ENCODE measurements around the gene CEP162. TPM values are rescaled to one million over a fixed set of nuclear protein-coding genes. Genes with fewer than 3 reads are reported as not detected.
"Not testable (repeated sequence)": the region's sequence is repeated elsewhere in the genome, so short reads cannot be mapped to it uniquely, and the experiment has no call there.

The CEP162 gene
- total RNA-seq, 2 donors from 2014 or later, result 6.3 to 9.7 TPM

DNA sequence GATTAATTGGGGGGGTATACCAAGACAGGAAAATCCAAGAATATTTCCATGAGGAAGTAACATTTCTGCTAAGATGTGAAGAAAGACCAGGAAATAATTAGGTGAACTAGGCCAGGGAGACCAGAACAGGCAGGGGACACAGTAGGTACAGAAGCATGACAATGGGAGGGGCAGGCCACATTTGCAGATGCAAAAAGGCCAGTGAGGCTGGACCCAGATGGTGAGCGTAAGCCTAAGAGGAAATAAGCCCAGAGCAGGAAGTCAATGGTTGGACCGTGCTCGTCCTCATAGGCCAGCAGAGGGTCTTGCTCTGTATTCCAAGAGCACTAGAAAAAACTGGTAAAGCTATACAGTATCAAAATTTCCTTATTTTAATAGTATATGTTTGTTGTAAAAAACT, 9.4 kb downstream of the CEP162 start:
- Histone ChIP-seq H3K27me3 (replicated peaks; ENCODE audit: insufficient read depth) (no peaks in the 10 kb centered on the region), H3K4me3 (no peak overlapping the region), H3K36me3 (peaks cover 4% of the 10 kb centered on the region), H3K27ac (no peak overlapping the region), H3K9me3 (no peaks in the 10 kb centered on the region), H3K4me1 (ENCODE audit: control insufficient read depth in 1 of 2, low read depth in 2 of 2) (no peaks in the 10 kb centered on the region)
- TF ChIP-seq, protein P1, sequence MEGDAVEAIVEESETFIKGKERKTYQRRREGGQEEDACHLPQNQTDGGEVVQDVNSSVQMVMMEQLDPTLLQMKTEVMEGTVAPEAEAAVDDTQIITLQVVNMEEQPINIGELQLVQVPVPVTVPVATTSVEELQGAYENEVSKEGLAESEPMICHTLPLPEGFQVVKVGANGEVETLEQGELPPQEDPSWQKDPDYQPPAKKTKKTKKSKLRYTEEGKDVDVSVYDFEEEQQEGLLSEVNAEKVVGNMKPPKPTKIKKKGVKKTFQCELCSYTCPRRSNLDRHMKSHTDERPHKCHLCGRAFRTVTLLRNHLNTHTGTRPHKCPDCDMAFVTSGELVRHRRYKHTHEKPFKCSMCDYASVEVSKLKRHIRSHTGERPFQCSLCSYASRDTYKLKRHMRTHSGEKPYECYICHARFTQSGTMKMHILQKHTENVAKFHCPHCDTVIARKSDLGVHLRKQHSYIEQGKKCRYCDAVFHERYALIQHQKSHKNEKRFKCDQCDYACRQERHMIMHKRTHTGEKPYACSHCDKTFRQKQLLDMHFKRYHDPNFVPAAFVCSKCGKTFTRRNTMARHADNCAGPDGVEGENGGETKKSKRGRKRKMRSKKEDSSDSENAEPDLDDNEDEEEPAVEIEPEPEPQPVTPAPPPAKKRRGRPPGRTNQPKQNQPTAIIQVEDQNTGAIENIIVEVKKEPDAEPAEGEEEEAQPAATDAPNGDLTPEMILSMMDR (IDR thresholded peaks at IDR 0.05), result no peak
- DNase-seq (ENCODE audit: low spot score) (no peak), ATAC-seq (ENCODE audit: insufficient number of reproducible peaks, low FRiP score, low read depth) (no peak)

DNA sequence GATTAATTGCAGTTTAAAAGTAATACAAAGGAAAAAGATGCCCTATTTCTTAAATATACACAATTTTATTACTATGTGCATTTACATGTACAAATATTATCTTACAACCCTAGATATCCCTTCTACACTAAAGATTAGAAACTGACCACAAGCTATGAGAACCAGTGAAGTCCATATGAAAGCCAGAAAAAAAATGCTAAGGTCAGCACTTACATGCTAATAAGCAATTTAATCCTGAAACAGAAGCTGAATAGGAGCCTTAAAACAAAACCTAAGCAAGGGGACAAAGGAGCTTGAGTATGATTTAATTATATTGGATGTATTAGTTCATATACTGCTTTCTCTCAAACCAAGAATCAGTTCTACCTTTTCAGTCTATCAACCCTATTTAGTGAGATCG, 14.2 kb downstream of the CEP162 start:
- Histone ChIP-seq H3K27me3 (replicated peaks; ENCODE audit: insufficient read depth) (no peaks in the 10 kb centered on the region), H3K36me3 (peaks cover 11% of the 10 kb centered on the region), H3K4me1 (ENCODE audit: control insufficient read depth in 1 of 2, low read depth in 2 of 2) (no peaks in the 10 kb centered on the region), H3K4me3 (no peak overlapping the region), H3K27ac (no peak overlapping the region), H3K9me3 (no peaks in the 10 kb centered on the region)
- no peak for ATAC-seq (ENCODE audit: insufficient number of reproducible peaks, low FRiP score, low read depth)
- TF ChIP-seq, protein P1 (IDR thresholded peaks at IDR 0.05), result no peak
- DNase-seq (ENCODE audit: low spot score), result no peak

DNA sequence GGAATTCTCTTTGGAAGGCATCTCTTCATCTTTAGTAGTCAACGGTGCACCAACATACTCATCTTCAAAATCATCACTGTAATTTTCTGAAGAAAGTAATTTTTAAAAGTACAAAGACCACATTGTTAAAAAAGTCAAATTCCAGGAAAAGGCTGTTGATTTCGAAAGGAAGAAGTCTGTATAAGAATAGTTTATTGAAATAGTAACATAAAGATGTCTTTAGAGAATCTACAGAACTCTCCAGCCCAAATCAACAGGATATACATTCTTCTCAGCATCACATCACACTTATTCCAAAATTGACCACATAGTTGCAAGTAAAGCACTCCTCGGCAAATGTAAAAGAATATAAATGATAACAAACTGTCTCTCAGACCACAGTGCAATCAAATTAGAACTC, 23.4 kb downstream of the CEP162 start:
- ATAC-seq (ENCODE audit: insufficient number of reproducible peaks, low FRiP score, low read depth), result no peak

DNA sequence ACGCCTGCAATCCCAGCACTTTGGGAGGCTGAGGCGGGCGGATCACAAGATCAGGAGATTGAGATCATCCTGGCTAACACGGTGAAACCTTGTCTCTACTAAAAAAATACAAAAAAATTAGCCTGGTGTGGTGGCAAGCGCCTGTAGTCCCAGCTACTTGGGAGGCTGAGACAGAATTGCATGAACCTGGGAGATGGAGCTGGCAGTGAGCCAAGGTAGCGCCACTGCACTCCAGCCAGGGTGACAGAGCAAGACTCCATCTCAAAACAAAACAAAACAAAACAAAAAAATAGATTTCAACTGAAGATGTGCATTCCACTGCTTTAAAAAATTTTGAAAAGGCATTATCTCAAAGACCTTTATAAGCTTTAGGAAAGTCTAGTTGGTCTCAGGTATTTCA, 27.5 kb downstream of the CEP162 start:
- H3K4me1 ChIP-seq (ENCODE audit: control insufficient read depth in 1 of 2, low read depth in 2 of 2), result peaks cover 12 to 16% of the 10 kb centered on the region in 2 donors
- not testable (repeated sequence) for DNase-seq (ENCODE audit: low spot score); H3K4me3 ChIP-seq; H3K27ac ChIP-seq; H3K27me3 ChIP-seq (replicated peaks; ENCODE audit: insufficient read depth); ATAC-seq (ENCODE audit: insufficient number of reproducible peaks, low FRiP score, low read depth); H3K9me3 ChIP-seq; H3K36me3 ChIP-seq

More for the DNA sequence above, 23.4 kb downstream of the CEP162 start:
- Histone ChIP-seq H3K9me3 (no peaks in the 10 kb centered on the region), H3K36me3 (no peaks in the 10 kb centered on the region), H3K27ac (no peak overlapping the region), H3K4me1 (ENCODE audit: control insufficient read depth in 1 of 2, low read depth in 2 of 2) (peaks cover 12 to 16% of the 10 kb centered on the region in 2 donors), H3K27me3 (replicated peaks; ENCODE audit: insufficient read depth) (no peaks in the 10 kb centered on the region), H3K4me3 (no peak overlapping the region)
- no peak for DNase-seq (ENCODE audit: low spot score)
- TF ChIP-seq, protein P1 (IDR thresholded peaks at IDR 0.05), result no peak

DNA sequence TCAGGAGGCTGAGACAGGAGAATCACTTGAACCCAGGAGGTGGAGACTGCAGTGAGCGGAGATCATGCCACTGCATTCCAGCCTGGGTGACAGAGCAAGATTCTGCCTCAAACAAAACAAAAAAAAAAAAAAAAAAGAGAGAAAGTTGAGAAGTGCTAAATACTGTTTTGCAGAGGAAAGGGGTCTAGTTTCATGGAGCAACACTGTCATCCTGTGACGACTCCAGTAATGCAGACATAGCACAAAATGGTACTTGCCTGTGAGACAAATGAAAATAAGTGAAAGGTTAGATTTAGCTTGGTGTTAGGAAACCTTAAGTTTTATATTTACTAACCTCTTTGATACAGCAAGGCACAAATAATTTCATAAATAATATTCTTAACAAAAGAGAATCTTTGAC, 29.7 kb downstream of the CEP162 start:
- Histone ChIP-seq H3K27me3 (replicated peaks; ENCODE audit: insufficient read depth) (no peaks in the 10 kb centered on the region), H3K4me3 (no peak overlapping the region), H3K9me3 (no peaks in the 10 kb centered on the region), H3K27ac (no peak overlapping the region), H3K4me1 (ENCODE audit: control insufficient read depth in 1 of 2, low read depth in 2 of 2) (peaks cover 15 to 22% of the 10 kb centered on the region in 2 donors), H3K36me3 (no peaks in the 10 kb centered on the region)
- DNase-seq (ENCODE audit: low spot score) (no peak), ATAC-seq (ENCODE audit: insufficient number of reproducible peaks, low FRiP score, low read depth) (no peak)
- TF ChIP-seq, protein P1 (IDR thresholded peaks at IDR 0.05), result no peak

DNA sequence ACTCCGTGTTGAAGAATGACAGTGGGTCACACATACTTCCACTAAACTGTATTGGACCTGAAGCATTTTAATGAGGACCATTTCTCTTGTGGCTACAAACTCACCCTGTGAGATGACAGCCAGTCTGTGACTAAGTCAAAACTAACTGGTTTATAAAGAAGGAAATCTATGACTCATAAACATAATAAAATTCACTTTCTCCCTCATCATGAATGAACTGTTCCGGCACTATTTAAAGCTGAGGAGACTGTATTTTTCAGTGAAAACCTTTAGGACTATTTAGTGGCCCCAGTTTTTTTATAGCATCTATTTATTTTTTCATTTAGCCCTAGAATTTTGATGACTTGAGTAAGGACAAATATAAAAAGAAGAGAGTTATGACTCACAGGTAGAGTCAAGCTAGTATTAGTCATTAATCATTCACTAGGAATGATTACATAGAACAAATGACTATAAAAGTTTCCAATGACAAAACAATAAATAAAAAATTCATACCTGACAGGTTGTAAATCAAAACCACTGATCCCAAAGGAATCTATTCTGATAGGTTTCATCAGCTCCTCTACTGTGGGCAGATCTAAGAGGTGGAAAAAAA, 34.2 kb downstream of the CEP162 start:
- ATAC-seq (ENCODE audit: insufficient number of reproducible peaks, low FRiP score, low read depth) (peak; percentile 96), DNase-seq (ENCODE audit: low spot score) (no peak)
- Histone ChIP-seq H3K27me3 (replicated peaks; ENCODE audit: insufficient read depth) (no peaks in the 10 kb centered on the region), H3K9me3 (no peaks in the 10 kb centered on the region), H3K27ac (peak overlapping the region; percentile 60 to 69), H3K4me1 (ENCODE audit: control insufficient read depth in 1 of 2, low read depth in 2 of 2) (peaks cover 5 to 9% of the 10 kb centered on the region in 2 donors), H3K36me3 (peaks cover 7% of the 10 kb centered on the region), H3K4me3 (no peak overlapping the region)
- TF ChIP-seq, protein P1 (IDR thresholded peaks at IDR 0.05), result no peak

Measured in thoracic aorta (tissue), 2 donors.